ENCODE measurements around the gene SARDH. TPM values are rescaled to one million over a fixed set of nuclear protein-coding genes. Genes with fewer than 3 reads are reported as not detected.

Gene SARDH
- total RNA-seq, 1 experiment from 2014 or later: 5.3 TPM

GRCh38 chr9:133711428-133712220 is 26.5 kb downstream of the SARDH start:
- Histone ChIP-seq H3K79me1 (ENCODE audit: insufficient read depth, low read depth, low read length, poor library complexity, severe bottlenecking) (no peaks in the 10 kb centered on the region), H3K9me3 (ENCODE audit: control insufficient read depth, low read depth, low read length) (no peaks in the 10 kb centered on the region), H3T11ph (ENCODE audit: low read length) (no peak overlapping the region), H2BK15ac (ENCODE audit: low read depth, low read length) (no peak overlapping the region), H2AFZ (ENCODE audit: low read length) (no peak overlapping the region), H4K5ac (ENCODE audit: insufficient read length, low read depth, low read length) (no peak overlapping the region), H2BK5ac (ENCODE audit: insufficient read length, low read length) (no peak overlapping the region), H3K18ac (ENCODE audit: insufficient read length, low read depth, low read length) (no peak overlapping the region), H4K8ac (replicated peaks; ENCODE audit: insufficient read length, low read depth, low read length) (no peak overlapping the region), H3K23ac (ENCODE audit: insufficient read length, low read depth, low read length) (no peak overlapping the region), H2AK5ac (ENCODE audit: insufficient read length, low read length) (no peak overlapping the region), H3K9ac (ENCODE audit: extremely low read depth, insufficient read length, low read length) (no peak overlapping the region), H3K27ac (ENCODE audit: insufficient read length, low read depth, low read length) (no peak overlapping the region), H4K91ac (ENCODE audit: insufficient read length, low read depth, low read length) (no peak overlapping the region), H2BK120ac (ENCODE audit: low read depth, low read length, poor library complexity, severe bottlenecking) (no peak overlapping the region), H3K79me2 (ENCODE audit: insufficient read depth, low read length) (no peaks in the 10 kb centered on the region), H3K14ac (ENCODE audit: insufficient read depth, low read length) (no peak overlapping the region; the same call in 1 of the 2 replicates), H3K4ac (ENCODE audit: low read depth, low read length) (no peak overlapping the region), H4K20me1 (ENCODE audit: control insufficient read depth, insufficient read depth, insufficient read length) (no peaks in the 10 kb centered on the region), H2BK12ac (ENCODE audit: insufficient read length, low read depth, low read length) (no peak overlapping the region), H3K27me3 (ENCODE audit: insufficient read depth, low read length) (no peaks in the 10 kb centered on the region), H3K4me2 (ENCODE audit: insufficient read depth, insufficient read length, low read length) (no peak overlapping the region), H2BK20ac (ENCODE audit: low read depth, low read length, poor library complexity, severe bottlenecking) (no peak overlapping the region), H3K23me2 (ENCODE audit: insufficient read length, low read depth, low read length, poor library complexity, severe bottlenecking) (peaks cover 6% of the 10 kb centered on the region), H3K4me1 (ENCODE audit: insufficient read depth, low read length) (no peaks in the 10 kb centered on the region), H3K56ac (ENCODE audit: insufficient read length, low read depth, low read length) (no peak overlapping the region)
- peaks cover 13 to 31% of the 10 kb centered on the region in 2 experiments for H3K4me1 Mint-ChIP-seq
- TF ChIP-seq CTCF (conservative IDR thresholded peaks at IDR 0.05): no peak
- no peaks in the 10 kb centered on the region for H3K9me3 Mint-ChIP-seq
- H3K4me3 Mint-ChIP-seq: no peak overlapping the region
- no peaks in the 10 kb centered on the region; the same call in 1 of the 2 replicates for H3K27me3 Mint-ChIP-seq (ENCODE audit: low read depth)
- H3K36me3 Mint-ChIP-seq (ENCODE audit: insufficient read depth in 1 of 3, low read depth in 3 of 3): no peaks in the 10 kb centered on the region
- WGBS (ENCODE audit: extremely low coverage, insufficient read length, low lambda C conversion rate): no CpG with 5 or more reads among the region's 32 CpGs
- H3K27ac Mint-ChIP-seq: peak overlapping the region in 1 of 3 experiments; percentile 61; a peak in 1 of 7 replicates
- DNase-seq: no peak

All from H9 (cell line).